Measurements from ENCODE around the gene MIEN1.
"Not testable (repeated sequence)": the region's sequence is repeated elsewhere in the genome, so short reads cannot be mapped to it uniquely, and the experiment has no call there.

The MIEN1 gene

GRCh38 chr17:39714234-39714633 is 16.1 kb downstream of the MIEN1 start:
- no peak for DNase-seq

- no peak for DNase-seq
These were observed 18.5 kb downstream of the MIEN1 start for GRCh38 chr17:39711851-39712250.

- DNase-seq, result not testable (repeated sequence)
These were observed 19.3 kb downstream of the MIEN1 start for GRCh38 chr17:39711071-39711470.

- DNase-seq, result no peak
These were observed 20.1 kb downstream of the MIEN1 start for GRCh38 chr17:39709998-39710964.

GRCh38 chr17:39709319-39709997 is 20.9 kb downstream of the MIEN1 start:
- no peak for DNase-seq

- DNase-seq, result no peak
These were observed 23.4 kb downstream of the MIEN1 start for GRCh38 chr17:39706921-39707337.

- no peak for DNase-seq
These were observed 23.9 kb downstream of the MIEN1 start for GRCh38 chr17:39706383-39706782.

- DNase-seq, result no peak
These were observed 24.5 kb downstream of the MIEN1 start for GRCh38 chr17:39705786-39706348.

- DNase-seq, result no peak
These were observed 25.3 kb downstream of the MIEN1 start for GRCh38 chr17:39704821-39705551.

- DNase-seq, result no peak
These were observed 26.4 kb downstream of the MIEN1 start for GRCh38 chr17:39703913-39704312.

GRCh38 chr17:39702901-39703893 is 27.1 kb downstream of the MIEN1 start:
- no peak for DNase-seq

GRCh38 chr17:39701784-39702422 is 28.4 kb downstream of the MIEN1 start:
- no peak for DNase-seq

GRCh38 chr17:39701012-39701783 is 29.1 kb downstream of the MIEN1 start:
- no peak for DNase-seq

GRCh38 chr17:39700148-39700987 is 30.0 kb downstream of the MIEN1 start:
- no peak for DNase-seq

- DNase-seq, result no peak
These were observed 30.5 kb downstream of the MIEN1 start, which contains the start of gene ERBB2 for GRCh38 chr17:39699818-39700147. ERBB2 (plus strand) TSS chr17:39700064; CDS start chr17:39700239, 175 bp downstream.

GRCh38 chr17:39699157-39699817 is 31.0 kb downstream of the MIEN1 start:
- DNase-seq, result not testable (repeated sequence)

GRCh38 chr17:39697961-39698360 is 32.4 kb downstream of the MIEN1 start:
- no peak for DNase-seq

GRCh38 chr17:39696731-39697130 is 33.6 kb downstream of the MIEN1 start:
- DNase-seq, result no peak

- DNase-seq, result no peak
These were observed 35.2 kb downstream of the MIEN1 start for GRCh38 chr17:39695089-39695474.

Measured in NCI-H2171 (cell line).